ENCODE data around the gene CAMK2D.

- TF ChIP-seq CTCF (IDR thresholded peaks at IDR 0.05; ENCODE audit: low read length) (no peak), EZH2 (optimal IDR thresholded peaks at IDR 0.05; ENCODE audit: low read depth, low read length) (no peak)
These were observed 184.4 kb downstream of the CAMK2D start for GRCh38 chr4:113576947-113577678.
